MCF 10A (cell line): ENCODE data around the gene VAMP2. TPM values are rescaled to one million over a fixed set of nuclear protein-coding genes. Genes with fewer than 3 reads are reported as not detected.
A peak's percentile ranks its signal among the peaks of the same experiment; 100 is the strongest.

Source experiments
- BruUV-seq: library from RNA; stranded (reverse); fragments of 400-500 nt; replicated peaks from 2 replicates; lab custom pipeline; 2021; lab: Mats Ljungman, UMichigan
- CTCF ChIA-PET: fragments of 300-600 bp; sonication (Branson Sonifier 250); formaldehyde crosslinking; extraction: SDS; loops from one replicate; lab custom pipeline; 2021; ENCODE audit warnings: antibody characterized with exemption, inconsistent platforms; lab: Yijun Ruan, JAX
- POLR2A ChIA-PET: fragments of 300-600, 350-650 bp; sonication (Branson Sonifier 250); formaldehyde crosslinking; extraction: SDS; loops from one replicate; lab custom pipeline; 2020; ENCODE audit warnings: antibody characterized with exemption, inconsistent platforms; lab: Yijun Ruan, JAX
- DNase-seq: peaks from one replicate; pipeline ENCODE4 v3.0.0-alpha.2; 2018; ENCODE audit not compliant: unreplicated experiment
- H3K27ac Mint-ChIP-seq: one replicate; pipeline ENCODE4 v1.8.0; 2022; ENCODE audit warnings: mild to moderate bottlenecking, low read depth, mixed read lengths; ENCODE audit not compliant: unreplicated experiment
- H3K27me3 Mint-ChIP-seq: one replicate; pipeline ENCODE4 v1.8.0; 2022; ENCODE audit warnings: mixed read lengths; ENCODE audit not compliant: insufficient read depth, unreplicated experiment
- H3K36me3 Mint-ChIP-seq: one replicate; pipeline ENCODE4 v1.8.0; 2022; ENCODE audit warnings: mild to moderate bottlenecking, moderate library complexity, mixed read lengths; ENCODE audit not compliant: insufficient read depth, unreplicated experiment
- H3K4me1 Mint-ChIP-seq: one replicate; pipeline ENCODE4 v1.8.0; 2022; ENCODE audit warnings: mixed read lengths; ENCODE audit not compliant: insufficient read depth, unreplicated experiment
- H3K4me3 Mint-ChIP-seq: one replicate; pipeline ENCODE4 v1.8.0; 2022; ENCODE audit warnings: mild to moderate bottlenecking, moderate library complexity, mixed read lengths; ENCODE audit not compliant: unreplicated experiment
- H3K9me3 Mint-ChIP-seq: one replicate; pipeline ENCODE4 v1.8.0; 2022; ENCODE audit warnings: mixed read lengths; ENCODE audit not compliant: unreplicated experiment
- CTCF ChIP-seq: fragments of 200-600 bp; IDR thresholded peaks from one replicate; pipeline ENCODE4 v1.8.0; 2022; ENCODE audit warnings: antibody characterized with exemption, mild to moderate bottlenecking; ENCODE audit not compliant: unreplicated experiment
- intact Hi-C: fragments of 100-400 bp; cut with micrococcal nuclease; formaldehyde crosslinking; loops from 2 replicates; pipeline ENCODE4 v1.14.1; 2022
- total RNA-seq: library from RNA; stranded (reverse); gene quantifications from 2 replicates; pipeline ENCODE4 v1.2.3, GENCODE V29; 2022

Gene VAMP2
- total RNA-seq, 1 experiment from 2014 or later, result 37.7 TPM

GRCh38 chr17:8141741-8142140, 21.0 kb downstream of the VAMP2 start:
- intact Hi-C loops, result no loop called here
- Mint-ChIP-seq H3K36me3 (no peaks in the 10 kb centered on the region), H3K4me3 (no peak overlapping the region), H3K9me3 (no peaks in the 10 kb centered on the region), H3K27me3 (no peaks in the 10 kb centered on the region), H3K27ac (peak overlapping the region; percentile 46), H3K4me1 (peaks cover 12% of the 10 kb centered on the region)
- no peak for DNase-seq
- ChIA-PET CTCF (interaction anchor here (5.9 kb wide), 1 partner anchor 15 kb away, joined by 59 read pairs; no protein-coding TSS in a partner anchor), POLR2A (interaction anchor here (0.5 to 19.5 kb wide), 3 partner anchors 12 to 63 kb away, joined by 3 to 429 read pairs (median 3); partner anchors contain the start of gene PER1)
- no TSS peak for BruUV-seq
- no peak for TF ChIP-seq CTCF

- no peak for TF ChIP-seq CTCF
- intact Hi-C loops, result no loop called here
- Mint-ChIP-seq H3K27ac (peak overlapping the region; percentile 46), H3K4me3 (no peak overlapping the region), H3K27me3 (no peaks in the 10 kb centered on the region), H3K4me1 (peaks cover 11% of the 10 kb centered on the region), H3K9me3 (no peaks in the 10 kb centered on the region), H3K36me3 (no peaks in the 10 kb centered on the region)
- DNase-seq, result no peak
- no TSS peak for BruUV-seq
- ChIA-PET CTCF (interaction anchor here (0.6 to 5.9 kb wide), 3 partner anchors 16 to 21 kb away, joined by 3 to 59 read pairs (median 15); partner anchors contain the start of gene HES7), POLR2A (interaction anchor here (1.2 to 19.5 kb wide), 4 partner anchors 13 to 32 kb away, joined by 3 to 429 read pairs (median 29); partner anchors contain the start of genes ALOXE3 and PER1)
Observed at GRCh38 chr17:8141045-8141444, 21.7 kb downstream of the VAMP2 start.

GRCh38 chr17:8140065-8141029, 22.4 kb downstream of the VAMP2 start:
- TSS peak; percentile 16 for BruUV-seq
- no peak for TF ChIP-seq CTCF
- Mint-ChIP-seq H3K4me3 (no peak overlapping the region), H3K36me3 (no peaks in the 10 kb centered on the region), H3K9me3 (no peaks in the 10 kb centered on the region), H3K27ac (no peak overlapping the region), H3K27me3 (no peaks in the 10 kb centered on the region), H3K4me1 (peaks cover 11% of the 10 kb centered on the region)
- ChIA-PET POLR2A (interaction anchor here (0.6 to 19.5 kb wide), 12 partner anchors 10 to 657 kb away, joined by 3 to 429 read pairs (median 8); partner anchors contain the start of genes ALOXE3, HES7 and PER1), CTCF (interaction anchor here (0.6 to 5.9 kb wide), 6 partner anchors 11 to 83 kb away, joined by 3 to 59 read pairs (median 5); partner anchors contain the start of gene HES7)
- intact Hi-C loops, result no loop called here
- DNase-seq, result no peak
